NK-92 treated with Interleukin-12 subunit alpha and Interleukin-12 subunit beta, amount 100 ng/mL, for 24 hours (cell line): ENCODE data around the gene BRAT1.

ENCODE experiments used
- DNase-seq: peaks from one replicate; lab custom pipeline; 2025; lab: John Stamatoyannopoulos, UW

The BRAT1 gene

GRCh38 chr7:2510130-2510776, 45.1 kb downstream of the BRAT1 start:
- no peak for DNase-seq

DNA sequence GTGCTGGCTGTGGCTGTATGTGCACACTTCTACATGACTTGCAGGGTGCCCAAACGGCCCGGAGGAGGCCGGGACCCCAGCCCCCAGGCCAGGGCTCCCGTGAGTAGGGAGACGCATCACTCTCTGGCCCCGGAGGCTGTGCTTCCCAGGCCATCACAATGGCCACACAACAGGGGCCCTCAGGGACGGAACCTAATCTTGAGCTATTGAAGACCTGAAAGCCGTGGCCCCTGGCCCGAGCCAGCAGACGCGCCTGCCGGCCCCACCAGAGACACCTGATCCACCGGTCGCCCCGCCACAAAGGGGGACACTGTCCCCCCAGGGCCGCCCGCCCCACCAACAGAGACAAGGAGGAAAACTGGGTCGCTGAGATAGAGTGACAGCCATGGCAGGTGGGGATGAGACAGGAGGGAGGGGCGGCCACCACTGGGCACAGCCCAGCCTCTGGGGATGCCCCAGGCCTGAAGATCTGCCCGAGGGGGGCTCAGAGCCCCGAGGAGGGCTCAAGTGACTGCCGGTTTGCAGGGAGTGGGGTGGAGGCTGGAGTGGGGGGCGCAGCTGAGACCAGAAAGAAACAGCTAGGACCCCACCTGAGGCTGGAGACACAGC, 45.9 kb downstream of the BRAT1 start:
- no peak for DNase-seq

DNA sequence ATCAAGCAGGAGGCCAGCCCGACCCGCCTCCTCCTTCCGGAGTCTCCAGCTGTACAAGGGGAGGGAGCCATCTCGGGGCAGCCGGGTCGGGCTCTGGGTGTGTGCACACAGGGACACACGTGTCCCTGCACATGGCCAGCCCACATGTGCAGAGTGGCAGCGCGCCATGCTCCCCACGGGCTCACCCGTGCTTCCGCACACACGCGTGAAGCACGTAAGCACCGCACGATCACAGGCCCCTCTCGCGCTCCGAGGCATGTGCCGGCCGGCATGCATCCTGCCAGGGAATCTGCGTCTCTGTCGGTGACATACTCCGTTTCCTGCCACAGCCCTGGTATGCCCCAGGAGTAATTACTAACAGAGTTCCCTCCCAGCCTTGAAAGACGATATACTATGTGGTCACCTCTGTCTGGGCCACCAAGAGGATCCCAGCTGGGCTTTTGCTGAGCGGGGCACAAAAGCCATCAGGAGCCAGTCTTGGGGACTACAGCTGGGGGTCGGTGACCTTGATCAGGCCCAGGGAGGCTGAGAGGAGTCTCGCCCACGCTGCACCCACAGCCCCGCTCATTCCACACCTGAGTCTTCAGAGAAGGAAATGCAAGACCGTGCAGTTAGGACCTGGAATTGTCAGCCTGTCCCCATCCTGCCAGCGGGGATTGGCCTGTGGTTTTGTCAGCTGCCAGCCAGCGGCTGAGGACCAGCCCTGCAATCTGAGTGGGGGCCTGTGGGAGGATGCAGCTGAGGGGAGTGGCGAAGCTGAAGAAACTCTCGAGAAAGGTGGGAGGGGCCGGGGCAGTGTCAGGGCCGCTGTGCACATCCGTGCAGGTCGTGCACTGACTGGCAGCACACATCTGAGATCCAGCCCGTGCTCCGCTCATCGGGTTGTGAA, 46.8 kb downstream of the BRAT1 start:
- DNase-seq, result no peak

DNA sequence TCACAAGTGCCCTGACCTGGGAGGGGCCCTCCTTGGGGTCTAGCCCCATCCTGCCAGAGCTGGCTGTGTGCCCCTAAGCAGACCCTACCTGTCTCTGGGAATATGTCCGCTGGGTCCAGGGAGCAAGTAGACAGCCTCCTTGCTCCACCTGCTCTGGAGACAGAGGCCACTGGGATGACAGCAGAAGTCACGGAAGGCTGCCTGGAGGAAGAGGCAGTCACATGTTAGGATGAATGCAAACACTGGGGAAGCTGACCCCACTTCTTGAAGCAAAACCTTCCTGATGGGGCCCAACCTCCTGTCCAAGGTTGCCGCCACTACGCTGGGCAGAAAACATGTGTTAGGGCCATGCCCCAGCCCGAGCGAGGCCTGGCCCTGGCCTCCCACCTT, 47.4 kb downstream of the BRAT1 start:
- DNase-seq, result no peak

DNA sequence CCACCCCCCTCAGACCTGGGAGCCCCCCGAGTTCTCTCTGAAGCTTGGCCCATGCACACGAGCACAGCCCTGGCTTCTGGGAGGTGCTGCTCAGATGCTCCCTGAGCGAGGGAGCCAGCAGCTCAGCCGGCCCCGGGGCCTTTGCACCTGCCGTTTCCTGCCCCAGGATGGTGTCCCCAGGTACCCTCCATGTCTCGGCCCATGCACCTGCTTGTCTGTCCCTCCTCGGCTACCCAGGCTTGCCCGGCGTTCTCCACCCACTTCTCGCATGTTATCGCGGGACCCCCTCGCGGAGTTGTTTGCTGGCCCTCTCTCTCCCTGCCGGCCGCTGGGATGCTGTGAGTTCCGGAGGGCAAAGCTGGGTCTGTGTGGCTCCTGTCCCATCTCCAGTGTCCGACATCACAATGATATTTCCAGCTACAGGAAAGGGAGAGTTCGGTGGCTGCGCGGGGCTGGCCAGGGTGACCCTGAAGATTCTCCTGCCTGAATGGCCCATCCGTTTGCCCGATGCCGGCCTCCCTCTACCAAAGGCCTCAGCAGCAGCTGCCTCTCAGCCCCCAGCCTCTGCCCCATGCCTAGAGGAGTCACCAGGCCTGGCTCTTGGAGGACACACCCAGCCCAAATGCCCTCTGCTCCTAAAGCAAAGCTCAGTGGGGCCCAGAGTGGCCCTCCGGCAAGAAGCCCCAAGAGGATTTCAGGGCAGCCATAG, 48.0 kb downstream of the BRAT1 start:
- no peak for DNase-seq

DNA sequence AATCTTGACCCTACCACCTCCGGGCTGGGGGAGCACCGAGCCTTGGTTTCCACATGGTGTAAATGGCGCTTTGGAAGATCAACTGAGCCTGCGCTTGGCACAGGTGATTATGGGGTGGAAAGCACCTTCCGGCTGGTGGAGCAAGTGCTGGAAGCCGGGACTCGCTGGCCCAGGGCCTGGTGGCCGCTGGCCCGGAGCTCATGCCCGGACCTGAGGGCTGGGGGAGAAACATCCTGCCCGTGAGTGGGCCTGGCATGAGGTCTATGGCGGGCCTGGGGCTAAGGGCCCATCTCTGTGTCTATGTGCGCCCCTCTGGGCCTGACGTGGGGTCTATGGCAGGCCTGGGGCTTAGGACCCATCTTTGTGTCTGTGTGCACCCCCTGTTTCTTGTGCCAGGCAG, 49.9 kb downstream of the BRAT1 start:
- no peak for DNase-seq

- no peak for DNase-seq
Observed at GRCh38 chr7:2504889-2505375, 50.4 kb downstream of the BRAT1 start.

DNA sequence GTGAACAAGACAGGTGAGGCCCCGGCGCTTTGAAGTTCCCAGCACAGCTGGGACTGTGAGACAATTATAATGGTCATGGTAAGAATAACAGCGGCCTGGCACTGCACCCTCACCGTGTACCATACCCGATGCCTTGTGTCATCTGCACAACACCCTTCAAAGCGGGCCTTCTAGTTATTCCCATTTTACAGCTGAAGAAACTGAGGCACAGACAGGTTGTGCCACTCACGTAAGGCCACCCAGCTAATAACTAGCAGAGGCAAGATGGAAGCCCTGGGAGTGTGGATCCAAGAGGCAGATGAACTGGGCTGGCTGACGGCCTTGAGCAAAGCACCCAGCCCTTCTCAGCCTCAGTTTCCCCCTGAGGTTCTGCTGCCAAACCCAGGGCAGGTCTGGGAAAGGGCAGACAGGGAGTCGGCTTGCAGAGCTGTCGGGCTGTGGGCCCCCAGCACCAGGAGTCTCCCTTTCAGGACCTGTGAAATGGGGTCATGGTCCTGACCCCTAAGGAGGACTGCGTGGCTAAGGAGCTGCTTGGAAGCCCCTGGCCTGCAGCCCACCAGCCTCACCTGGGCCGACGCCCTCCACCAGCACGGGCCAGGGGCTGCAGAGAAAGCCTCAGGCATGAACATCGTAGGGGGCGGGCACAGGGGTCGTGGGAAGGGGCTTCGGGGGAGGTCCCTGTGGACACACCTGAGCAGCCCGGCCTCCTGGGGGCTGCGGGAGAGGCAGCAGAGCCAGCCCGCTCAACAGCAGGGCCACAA, 51.0 kb downstream of the BRAT1 start:
- DNase-seq, result no peak

- DNase-seq, result no peak
Observed at GRCh38 chr7:2503056-2503941, 52.0 kb downstream of the BRAT1 start.

- no peak for DNase-seq
Observed at GRCh38 chr7:2502647-2502966, 52.7 kb downstream of the BRAT1 start.

- DNase-seq, result no peak
Observed at GRCh38 chr7:2501947-2502646, 53.2 kb downstream of the BRAT1 start.

DNA sequence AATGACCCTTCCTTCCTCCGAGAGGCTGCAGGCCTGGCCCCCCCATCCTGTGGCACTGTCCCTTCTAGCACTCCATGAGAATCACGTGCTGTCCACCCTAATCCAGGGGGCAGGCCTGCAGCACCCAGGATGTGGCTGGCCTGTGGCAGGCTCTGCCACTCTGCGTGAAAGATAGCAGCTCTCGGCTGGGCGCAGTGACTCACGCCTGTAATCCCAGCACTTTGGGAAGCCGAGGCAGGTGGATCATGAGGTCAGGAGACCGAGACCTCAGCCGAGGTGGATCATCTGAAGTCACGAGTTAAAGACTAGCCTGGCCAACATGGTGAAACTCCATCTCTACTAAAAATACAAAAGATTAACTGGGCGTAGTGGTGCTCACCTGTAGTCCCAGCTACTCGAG, 54.6 kb downstream of the BRAT1 start:
- DNase-seq, result no peak

DNA sequence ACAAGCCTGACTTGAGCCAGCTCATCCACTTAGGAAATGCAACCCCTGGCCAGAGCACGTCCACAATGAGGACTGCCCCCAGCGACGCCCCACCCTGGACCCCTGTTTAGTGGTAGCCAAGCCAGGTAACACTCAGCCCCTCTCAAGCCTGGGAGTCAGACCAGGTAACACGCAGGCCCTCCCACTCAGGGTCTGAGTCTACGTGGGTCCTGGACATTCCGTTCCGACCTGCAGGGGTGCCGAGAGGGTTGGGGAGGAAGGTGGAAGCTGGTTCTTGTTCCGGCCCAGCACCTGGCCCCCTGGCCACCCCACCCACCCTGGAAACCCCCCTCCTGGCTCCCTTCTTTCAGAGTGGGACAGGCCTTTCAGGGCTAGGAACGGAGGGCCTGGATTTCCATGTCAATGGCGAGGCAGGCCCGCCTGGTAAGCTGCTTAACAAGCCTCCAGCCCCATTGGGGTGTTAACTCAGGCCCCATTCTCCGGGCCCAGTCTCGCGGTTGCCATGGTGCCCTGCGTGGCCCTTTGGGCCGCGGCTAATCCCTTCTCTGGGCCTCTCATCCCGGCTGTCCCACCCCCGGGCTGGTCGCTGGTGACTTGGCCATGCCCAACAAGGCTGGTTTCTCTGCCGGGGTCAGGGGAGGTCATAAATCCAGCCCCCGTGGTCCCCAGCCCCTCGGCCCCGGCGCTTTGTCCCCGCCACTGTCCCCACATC, 55.4 kb downstream of the BRAT1 start:
- DNase-seq, result no peak

DNA sequence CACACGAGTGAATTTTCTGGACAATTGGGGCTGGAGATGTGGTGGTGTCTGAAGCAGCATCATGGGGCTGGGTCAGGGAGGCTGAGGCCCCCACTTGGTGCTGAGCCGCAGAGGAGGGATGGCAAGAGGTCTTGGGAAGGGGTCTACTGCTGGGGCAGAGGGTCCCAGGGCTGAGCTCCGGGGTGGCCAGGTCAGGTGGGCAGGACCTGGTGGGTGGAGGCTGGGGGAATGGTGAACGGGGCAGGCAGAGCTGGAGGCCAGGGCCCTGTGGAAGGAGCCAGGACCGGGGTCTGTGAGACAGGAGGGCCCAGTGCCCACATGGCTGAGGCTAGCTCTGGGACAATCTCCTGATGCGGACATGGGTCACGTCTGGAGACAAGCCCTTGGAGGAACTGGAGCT, 56.1 kb downstream of the BRAT1 start:
- no peak for DNase-seq

DNA sequence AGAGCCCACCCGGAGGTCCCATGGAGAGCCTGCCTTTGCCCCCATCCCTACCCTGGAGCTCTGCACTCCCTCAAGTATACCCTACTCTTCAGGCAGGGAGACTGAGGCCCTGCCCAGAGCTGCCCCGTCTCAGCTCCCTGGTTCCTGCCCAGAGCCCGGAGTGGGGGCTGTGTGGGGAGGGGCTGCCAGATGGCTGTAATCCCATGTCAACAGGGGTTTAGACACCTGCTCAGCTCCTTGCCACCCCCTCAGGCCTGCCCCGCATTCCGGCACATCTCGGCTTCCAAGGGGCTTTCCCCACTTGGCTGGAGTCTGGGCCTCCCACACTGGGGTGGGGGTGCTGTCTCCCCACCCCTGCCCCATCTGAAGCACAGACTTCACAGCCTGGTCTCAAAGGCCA, 56.6 kb downstream of the BRAT1 start:
- DNase-seq, result no peak

- no peak for DNase-seq
Observed at GRCh38 chr7:2497500-2498336, 57.6 kb downstream of the BRAT1 start.

- no peak for DNase-seq
Observed at GRCh38 chr7:2497065-2497464, 58.3 kb downstream of the BRAT1 start.

DNA sequence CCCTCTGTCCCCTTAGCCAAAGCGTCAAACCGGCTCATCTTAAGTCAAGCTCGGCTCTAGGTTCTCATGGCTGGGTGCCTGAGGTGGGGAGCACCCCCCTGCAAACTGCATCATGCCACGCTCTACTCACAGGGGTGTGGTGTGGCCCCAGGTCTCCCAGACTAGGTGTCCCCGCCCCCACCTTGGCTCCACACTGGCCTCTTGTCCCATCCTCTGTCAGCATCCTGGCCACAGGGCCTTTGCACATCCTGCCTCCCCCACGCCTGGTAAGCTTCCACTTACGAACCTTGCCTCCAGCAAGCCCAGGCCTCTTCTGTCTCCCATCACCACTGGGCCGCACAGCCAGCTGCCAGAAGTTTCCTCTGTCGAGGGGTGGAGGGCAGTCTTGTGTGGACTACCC, 58.9 kb downstream of the BRAT1 start:
- no peak for DNase-seq
